Measurements from ENCODE around the gene NLGN2.

GRCh38 chr17:7393613-7394451 lies 13.8 kb upstream of the NLGN2 start:
- TF ChIP-seq POLR2A (IDR thresholded peaks at IDR 0.05): no peak
- TF ChIP-seq, protein P1, sequence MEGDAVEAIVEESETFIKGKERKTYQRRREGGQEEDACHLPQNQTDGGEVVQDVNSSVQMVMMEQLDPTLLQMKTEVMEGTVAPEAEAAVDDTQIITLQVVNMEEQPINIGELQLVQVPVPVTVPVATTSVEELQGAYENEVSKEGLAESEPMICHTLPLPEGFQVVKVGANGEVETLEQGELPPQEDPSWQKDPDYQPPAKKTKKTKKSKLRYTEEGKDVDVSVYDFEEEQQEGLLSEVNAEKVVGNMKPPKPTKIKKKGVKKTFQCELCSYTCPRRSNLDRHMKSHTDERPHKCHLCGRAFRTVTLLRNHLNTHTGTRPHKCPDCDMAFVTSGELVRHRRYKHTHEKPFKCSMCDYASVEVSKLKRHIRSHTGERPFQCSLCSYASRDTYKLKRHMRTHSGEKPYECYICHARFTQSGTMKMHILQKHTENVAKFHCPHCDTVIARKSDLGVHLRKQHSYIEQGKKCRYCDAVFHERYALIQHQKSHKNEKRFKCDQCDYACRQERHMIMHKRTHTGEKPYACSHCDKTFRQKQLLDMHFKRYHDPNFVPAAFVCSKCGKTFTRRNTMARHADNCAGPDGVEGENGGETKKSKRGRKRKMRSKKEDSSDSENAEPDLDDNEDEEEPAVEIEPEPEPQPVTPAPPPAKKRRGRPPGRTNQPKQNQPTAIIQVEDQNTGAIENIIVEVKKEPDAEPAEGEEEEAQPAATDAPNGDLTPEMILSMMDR (IDR thresholded peaks at IDR 0.05): no peak
- no peak for TF ChIP-seq POLR2AphosphoS5 (IDR thresholded peaks at IDR 0.05)
- no peak for TF ChIP-seq EP300 (IDR thresholded peaks at IDR 0.05)

Data from sigmoid colon (tissue), 4 donors.